Measurements from ENCODE around the gene MYOCD.

GRCh38 chr17:12624211-12624610 is 41.5 kb upstream of the MYOCD start:
- no peak for TF ChIP-seq CTCF (optimal IDR thresholded peaks at IDR 0.05 in 1 of 3, IDR thresholded peaks at IDR 0.05 in 1 of 3, conservative IDR thresholded peaks at IDR 0.05 in 1 of 3; ENCODE audit: extremely low read depth in 1 of 3, insufficient read depth in 2 of 3, low read length in 3 of 3)
- no peak for TF ChIP-seq EZH2 (IDR thresholded peaks at IDR 0.05; ENCODE audit: low read length)
